GM06990 (cell line): ENCODE results near the gene KDSR.
A peak's percentile ranks its signal among the peaks of the same experiment; 100 is the strongest.

Source experiments
- DNase-seq: peaks from one replicate; pipeline ENCODE4 v3.0.0-alpha.2; 2011; ENCODE audit not compliant: insufficient read length; ENCODE audit errors: extremely low read depth
- H3K27me3 ChIP-seq: replicated peaks from 2 replicates; pipeline ENCODE4 v1.6.0; 2011; ENCODE audit warnings: low read length; ENCODE audit not compliant: control insufficient read depth, insufficient read depth
- H3K36me3 ChIP-seq: 2 replicates; pipeline ENCODE4 v1.5.1; 2011; ENCODE audit warnings: low read length; ENCODE audit not compliant: control insufficient read depth, insufficient read depth
- H3K4me3 ChIP-seq: replicated peaks from 2 replicates; pipeline ENCODE4 v1.5.1; 2011; ENCODE audit warnings: low read depth, mild to moderate bottlenecking, control low read depth, low read length
- TF ChIP-seq, protein P1 (sequence below): IDR thresholded peaks from 2 replicates; pipeline ENCODE4 v1.5.1; 2011; ENCODE audit warnings: low read length, control low read depth, mild to moderate bottlenecking, inconsistent platforms; ENCODE audit not compliant: insufficient read depth, poor library complexity, severe bottlenecking

Gene KDSR, protein sequence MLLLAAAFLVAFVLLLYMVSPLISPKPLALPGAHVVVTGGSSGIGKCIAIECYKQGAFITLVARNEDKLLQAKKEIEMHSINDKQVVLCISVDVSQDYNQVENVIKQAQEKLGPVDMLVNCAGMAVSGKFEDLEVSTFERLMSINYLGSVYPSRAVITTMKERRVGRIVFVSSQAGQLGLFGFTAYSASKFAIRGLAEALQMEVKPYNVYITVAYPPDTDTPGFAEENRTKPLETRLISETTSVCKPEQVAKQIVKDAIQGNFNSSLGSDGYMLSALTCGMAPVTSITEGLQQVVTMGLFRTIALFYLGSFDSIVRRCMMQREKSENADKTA

GRCh38 chr18:63367053-63367953 is at the start of gene KDSR:
KDSR (minus strand) TSS chr18:63367206; CDS start chr18:63367118, 88 bp downstream.
- Histone ChIP-seq H3K27me3 (no peaks in the 10 kb centered on the region), H3K4me3 (peak within 1 kb of the TSS; percentile 74), H3K36me3 (no peaks in the 10 kb centered on the region)
- TF ChIP-seq, protein P1, sequence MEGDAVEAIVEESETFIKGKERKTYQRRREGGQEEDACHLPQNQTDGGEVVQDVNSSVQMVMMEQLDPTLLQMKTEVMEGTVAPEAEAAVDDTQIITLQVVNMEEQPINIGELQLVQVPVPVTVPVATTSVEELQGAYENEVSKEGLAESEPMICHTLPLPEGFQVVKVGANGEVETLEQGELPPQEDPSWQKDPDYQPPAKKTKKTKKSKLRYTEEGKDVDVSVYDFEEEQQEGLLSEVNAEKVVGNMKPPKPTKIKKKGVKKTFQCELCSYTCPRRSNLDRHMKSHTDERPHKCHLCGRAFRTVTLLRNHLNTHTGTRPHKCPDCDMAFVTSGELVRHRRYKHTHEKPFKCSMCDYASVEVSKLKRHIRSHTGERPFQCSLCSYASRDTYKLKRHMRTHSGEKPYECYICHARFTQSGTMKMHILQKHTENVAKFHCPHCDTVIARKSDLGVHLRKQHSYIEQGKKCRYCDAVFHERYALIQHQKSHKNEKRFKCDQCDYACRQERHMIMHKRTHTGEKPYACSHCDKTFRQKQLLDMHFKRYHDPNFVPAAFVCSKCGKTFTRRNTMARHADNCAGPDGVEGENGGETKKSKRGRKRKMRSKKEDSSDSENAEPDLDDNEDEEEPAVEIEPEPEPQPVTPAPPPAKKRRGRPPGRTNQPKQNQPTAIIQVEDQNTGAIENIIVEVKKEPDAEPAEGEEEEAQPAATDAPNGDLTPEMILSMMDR: no peak
- DNase-seq: peak; percentile 90

GRCh38 chr18:63412953-63413352 is 45.9 kb upstream of the KDSR start:
- Histone ChIP-seq H3K4me3 (no peak overlapping the region), H3K27me3 (no peaks in the 10 kb centered on the region), H3K36me3 (peaks cover 11% of the 10 kb centered on the region)
- TF ChIP-seq, protein P1: no peak
- DNase-seq: no peak

GRCh38 chr18:63410792-63411191 is 43.8 kb upstream of the KDSR start:
- TF ChIP-seq, protein P1: no peak
- Histone ChIP-seq H3K36me3 (peaks cover 12% of the 10 kb centered on the region), H3K4me3 (no peak overlapping the region), H3K27me3 (no peaks in the 10 kb centered on the region)
- DNase-seq: no peak

GRCh38 chr18:63409301-63409700 is 42.3 kb upstream of the KDSR start:
- Histone ChIP-seq H3K27me3 (no peaks in the 10 kb centered on the region), H3K4me3 (no peak overlapping the region), H3K36me3 (peaks cover 7% of the 10 kb centered on the region)
- TF ChIP-seq, protein P1: no peak
- DNase-seq: no peak

DNA sequence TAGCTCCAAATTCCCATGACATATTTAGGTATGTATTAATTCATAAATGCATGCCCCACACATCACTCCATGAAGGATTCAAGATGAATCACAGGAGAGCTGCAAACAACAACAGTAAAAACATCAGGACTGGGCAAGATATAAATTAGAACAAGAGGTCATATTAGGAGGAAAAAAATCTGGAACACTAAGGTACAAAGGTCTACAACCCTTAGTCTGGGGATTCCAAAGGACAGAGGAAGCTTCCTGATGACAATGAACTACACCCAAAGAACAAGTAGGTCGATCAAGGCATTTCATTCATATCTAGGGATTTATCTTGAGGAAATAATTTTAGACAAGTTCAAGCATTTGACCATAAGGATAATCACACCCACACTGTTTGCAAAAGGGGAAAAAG is 40.7 kb upstream of the KDSR start:
- peaks cover 7% of the 10 kb centered on the region for H3K36me3 ChIP-seq
- TF ChIP-seq, protein P1: no peak
- DNase-seq: no peak

More for the DNA sequence above, 40.7 kb upstream of the KDSR start:
- Histone ChIP-seq H3K27me3 (no peaks in the 10 kb centered on the region), H3K4me3 (no peak overlapping the region)
